ENCODE data around the gene GFI1. TPM values are rescaled to one million over a fixed set of nuclear protein-coding genes. Genes with fewer than 3 reads are reported as not detected.
A peak's percentile ranks its signal among the peaks of the same experiment; 100 is the strongest.

Gene GFI1
- total and polyA plus RNA-seq, 2 donors (not counting 3 experiments of a cell fraction or from before 2014, with no cell fraction given), result 0.11 to 0.22 TPM

DNA sequence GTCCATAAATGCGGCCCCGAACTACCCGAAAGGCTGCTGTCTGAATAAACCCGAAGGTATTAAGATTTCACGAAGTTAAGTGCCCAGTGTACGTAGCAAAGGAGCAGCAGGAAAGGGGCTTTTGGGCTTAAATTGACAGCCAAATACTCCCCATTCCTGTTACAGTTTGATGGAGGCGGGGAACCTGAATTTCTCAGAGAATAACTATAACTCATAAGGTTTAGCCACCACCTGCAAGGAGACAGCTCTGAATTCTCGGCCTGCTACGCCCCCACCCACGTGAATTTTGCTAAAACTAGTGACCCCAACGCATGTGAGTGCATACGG, 5.2 kb downstream of the GFI1 start:
- TF ChIP-seq EZH2 (IDR thresholded peaks at IDR 0.05; ENCODE audit: borderline replicate concordance, low read depth, low read length, severe bottlenecking), result no peak
- TF ChIP-seq MAX (IDR thresholded peaks at IDR 0.05; ENCODE audit: insufficient read depth, insufficient read length), result no peak
- no peak for TF ChIP-seq POLR2AphosphoS5 (IDR thresholded peaks at IDR 0.05; ENCODE audit: insufficient read depth, low read depth, low read length)
- TF ChIP-seq JUN (IDR thresholded peaks at IDR 0.05; ENCODE audit: borderline replicate concordance, insufficient read depth, insufficient read length, low read depth), result no peak
- TF ChIP-seq CTCF (IDR thresholded peaks at IDR 0.05; ENCODE audit: extremely low read depth in 1 of 2, insufficient read depth in 1 of 2, low read depth in 1 of 2, low read length in 2 of 2), result no peak
- TF ChIP-seq POLR2A (IDR thresholded peaks at IDR 0.05; ENCODE audit: low read depth, low read length), result no peak
- TF ChIP-seq FOS (IDR thresholded peaks at IDR 0.05; ENCODE audit: borderline replicate concordance, insufficient read depth, low read length), result no peak
- no peak for TF ChIP-seq GATA2 (IDR thresholded peaks at IDR 0.05; ENCODE audit: insufficient read depth, insufficient read length, low read depth, low read length)
- no peak for TF ChIP-seq MYC (IDR thresholded peaks at IDR 0.05; ENCODE audit: low read depth, low read length)
- no peaks in the 10 kb centered on the region for H3K9me3 ChIP-seq (replicated peaks; ENCODE audit: control insufficient read depth, insufficient read depth, low read length)
- intact Hi-C loops (cut with micrococcal nuclease) (loop anchor here (5.0 kb wide), 3 partner anchors 164 to 336 kb away; partner anchors contain the start of genes GLMN and RPAP2), dilution Hi-C loops (cut with MboI; ENCODE audit: extremely low pct_ligation_motif_present, low sequenced_read_pairs) (no loop called here)
- FAIRE-seq (no peak), DNase-seq (ENCODE audit: low read depth, low spot score) (no peak)
- no peak overlapping the region for H3K27ac ChIP-seq (ENCODE audit: insufficient read depth, low read depth, low read length)
- no TSS peak for BruUV-seq (replicated peaks)
- ChIA-PET CTCF (interaction anchor here (2.5 kb wide), 1 partner anchor 171 kb away, joined by 11 read pairs; no protein-coding TSS in a partner anchor), POLR2A (no interaction called here)
- H3K4me3 ChIP-seq (replicated peaks in 1 of 3; ENCODE audit: insufficient read depth in 1 of 3, low read depth in 1 of 3, low read length in 3 of 3), result no peak overlapping the region
- peaks cover 55% of the 10 kb centered on the region for H3K4me1 ChIP-seq (ENCODE audit: control insufficient read depth, extremely low read depth, insufficient read depth, low read length)
- H3K9me1 ChIP-seq (replicated peaks; ENCODE audit: control insufficient read depth, extremely low read depth, insufficient read depth, low read length), result no peaks in the 10 kb centered on the region
- no peaks in the 10 kb centered on the region for H4K20me1 ChIP-seq (replicated peaks; ENCODE audit: control insufficient read depth, extremely low read depth, insufficient read depth, low read length)
- no peaks in the 10 kb centered on the region for H3K36me3 ChIP-seq (ENCODE audit: control insufficient read depth in 2 of 2, extremely low read depth in 1 of 2, insufficient read depth in 2 of 2, low read length in 2 of 2)
- H3K9ac ChIP-seq (replicated peaks; ENCODE audit: extremely low read depth, insufficient read depth, low read length), result no peak overlapping the region
- H3K79me2 ChIP-seq (ENCODE audit: control insufficient read depth, insufficient read depth, low read length), result no peaks in the 10 kb centered on the region
- H2AFZ ChIP-seq (ENCODE audit: low read depth, low read length), result no peak overlapping the region
- H3K27me3 ChIP-seq (ENCODE audit: control insufficient read depth in 2 of 2, insufficient read depth in 2 of 2, low read length in 2 of 2), result peaks cover 66 to 85% of the 10 kb centered on the region in 2 experiments
- peak overlapping the region; percentile 60 for H3K4me2 ChIP-seq (ENCODE audit: insufficient read depth, low read length)
